Rectal smooth muscle tissue (tissue), 1 donor: ENCODE results near the gene DPH1.

Experiments used
- H3K27ac ChIP-seq: one replicate; pipeline ENCODE4 v1.7.0; 2013; ENCODE audit warnings: low read depth, low read length, inconsistent platforms
- H3K27me3 ChIP-seq: one replicate; pipeline ENCODE4 v1.7.0; 2013; ENCODE audit warnings: low read length; ENCODE audit not compliant: control insufficient read depth, insufficient read depth
- H3K36me3 ChIP-seq: one replicate; pipeline ENCODE4 v1.7.0; 2013; ENCODE audit warnings: low read length; ENCODE audit not compliant: control insufficient read depth, insufficient read depth
- H3K4me1 ChIP-seq: one replicate; pipeline ENCODE4 v1.7.0; 2013; ENCODE audit warnings: low read length; ENCODE audit not compliant: control insufficient read depth, insufficient read depth
- H3K4me3 ChIP-seq: one replicate; pipeline ENCODE4 v1.7.0; 2013; ENCODE audit warnings: low read length
- H3K9ac ChIP-seq: one replicate; pipeline ENCODE4 v1.7.0; 2013; ENCODE audit warnings: low read length

DPH1 gene

GRCh38 chr17:2057760-2058585, 28.0 kb downstream of the DPH1 start:
- H3K9ac ChIP-seq = no peak overlapping the region
- peak overlapping the region; percentile 38 for H3K4me3 ChIP-seq
- H3K27me3 ChIP-seq = no peaks in the 10 kb centered on the region
- peak overlapping the region; percentile 82 for H3K27ac ChIP-seq
- H3K4me1 ChIP-seq = peaks cover 21% of the 10 kb centered on the region
- peaks cover 3% of the 10 kb centered on the region for H3K36me3 ChIP-seq

DNA sequence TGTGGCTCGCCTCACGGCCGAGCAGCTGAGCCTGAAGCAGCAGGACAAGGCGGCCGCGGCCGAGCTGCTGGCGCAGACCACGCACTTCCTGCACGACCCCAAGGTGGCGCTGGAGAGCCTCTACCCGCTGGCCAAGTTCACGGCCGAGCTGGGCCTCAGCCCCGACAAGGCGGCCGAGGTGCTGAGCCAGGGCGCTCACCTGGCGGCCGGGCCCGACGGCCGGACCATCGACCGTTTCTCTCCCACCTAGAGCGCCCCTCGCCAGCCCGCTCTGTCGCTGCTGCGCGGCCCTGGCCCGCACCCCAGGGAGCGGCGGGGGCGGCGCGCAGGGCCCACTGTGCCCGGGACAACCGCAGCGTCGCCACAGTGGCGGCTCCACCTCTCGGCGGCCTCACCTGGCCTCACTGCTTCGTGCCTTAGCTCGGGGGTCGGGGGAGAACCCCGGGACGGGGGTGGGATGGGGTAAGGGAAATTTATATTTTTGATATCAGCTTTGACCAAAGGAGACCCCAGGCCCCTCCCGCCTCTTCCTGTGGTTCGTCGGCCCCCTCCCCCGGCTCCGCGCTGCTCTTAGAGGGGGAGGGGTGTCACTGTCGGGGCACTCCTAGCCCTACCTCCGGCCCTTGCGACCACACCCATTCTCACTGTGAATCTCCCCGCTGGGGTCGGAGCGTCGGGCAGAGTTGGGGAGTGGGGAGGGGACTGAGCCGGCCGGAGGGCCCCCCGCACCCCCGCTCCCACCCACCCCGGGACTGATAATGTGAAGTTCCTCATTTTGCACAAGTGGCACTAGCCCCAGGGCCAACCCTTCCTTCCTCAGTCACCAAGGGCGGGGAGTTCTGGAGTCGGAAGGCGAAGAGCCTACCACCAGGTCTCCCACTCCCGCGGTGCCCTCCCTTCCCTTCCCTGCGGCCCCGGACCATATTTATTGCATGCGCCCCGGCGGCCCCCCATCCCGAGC, 28.9 kb downstream of the DPH1 start:
- Histone ChIP-seq H3K36me3 (peaks cover 3% of the 10 kb centered on the region), H3K9ac (no peak overlapping the region)

GRCh38 chr17:2059547-2060384, 29.8 kb downstream of the DPH1 start:
- Histone ChIP-seq H3K36me3 (peaks cover 3% of the 10 kb centered on the region), H3K4me3 (peak overlapping the region; percentile 50), H3K9ac (no peak overlapping the region), H3K27me3 (no peaks in the 10 kb centered on the region), H3K4me1 (peaks cover 30% of the 10 kb centered on the region), H3K27ac (peak overlapping the region; percentile 82)

More for the DNA sequence above, 28.9 kb downstream of the DPH1 start:
- peak overlapping the region; percentile 50 for H3K4me3 ChIP-seq
- peak overlapping the region; percentile 82 for H3K27ac ChIP-seq
- H3K27me3 ChIP-seq = no peaks in the 10 kb centered on the region
- peaks cover 29% of the 10 kb centered on the region for H3K4me1 ChIP-seq

DNA sequence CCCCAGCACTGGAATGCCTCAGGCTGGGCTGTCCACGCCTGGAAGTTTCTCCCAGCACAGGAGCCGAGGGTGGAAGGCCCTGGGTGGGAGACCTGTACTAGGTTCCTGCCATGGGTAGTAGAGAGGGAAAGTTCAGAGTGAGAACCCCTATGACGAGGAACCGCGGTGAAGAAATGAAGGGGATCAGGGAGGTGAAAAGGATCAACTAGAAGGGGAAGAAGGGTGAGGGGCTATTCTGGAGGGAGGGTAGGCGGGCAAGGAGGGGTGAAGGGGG, 30.4 kb downstream of the DPH1 start:
- no peak overlapping the region for H3K9ac ChIP-seq
- peaks cover 34% of the 10 kb centered on the region for H3K4me1 ChIP-seq
- H3K36me3 ChIP-seq = peaks cover 3% of the 10 kb centered on the region
- peak overlapping the region; percentile 50 for H3K4me3 ChIP-seq
- no peaks in the 10 kb centered on the region for H3K27me3 ChIP-seq
- H3K27ac ChIP-seq = peak overlapping the region; percentile 82

- H3K4me1 ChIP-seq = peaks cover 34% of the 10 kb centered on the region
Measured at GRCh38 chr17:2060681-2061440, 30.9 kb downstream of the DPH1 start.

DNA sequence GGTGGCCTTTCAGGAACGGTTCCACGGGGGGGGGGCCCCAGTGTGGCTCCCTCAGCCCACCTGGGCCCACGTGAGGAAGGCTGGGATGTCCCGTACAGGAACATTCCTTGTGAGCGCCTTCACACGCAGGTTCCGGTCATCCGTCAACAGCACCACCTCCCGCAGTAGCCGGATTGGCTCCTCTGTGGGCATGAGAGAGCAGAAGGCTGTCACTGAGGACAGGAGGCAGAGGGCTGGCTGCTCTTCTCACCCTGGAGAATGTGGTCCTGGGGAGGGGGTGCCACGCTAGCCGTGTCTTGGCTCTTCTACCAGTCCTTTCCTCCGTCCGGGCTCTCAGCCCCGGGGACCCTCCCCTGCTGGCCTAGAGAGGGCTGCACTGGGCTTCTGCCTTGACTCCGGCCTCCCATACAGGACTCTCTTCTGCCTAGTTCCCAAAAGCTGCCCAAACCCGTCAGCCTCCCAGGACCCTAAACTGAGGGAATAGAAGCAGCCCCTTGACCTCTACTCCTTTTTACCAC, 31.5 kb downstream of the DPH1 start:
- Histone ChIP-seq H3K27me3 (no peaks in the 10 kb centered on the region), H3K36me3 (peaks cover 3% of the 10 kb centered on the region), H3K4me1 (peaks cover 40% of the 10 kb centered on the region), H3K9ac (peak overlapping the region; percentile 6), H3K27ac (peak overlapping the region; percentile 82), H3K4me3 (no peak overlapping the region)

More at GRCh38 chr17:2060681-2061440, 30.9 kb downstream of the DPH1 start:
- H3K27me3 ChIP-seq = no peaks in the 10 kb centered on the region
- peak overlapping the region; percentile 3 for H3K4me3 ChIP-seq
- H3K36me3 ChIP-seq = peaks cover 3% of the 10 kb centered on the region
- peak overlapping the region; percentile 82 for H3K27ac ChIP-seq
- no peak overlapping the region for H3K9ac ChIP-seq

DNA sequence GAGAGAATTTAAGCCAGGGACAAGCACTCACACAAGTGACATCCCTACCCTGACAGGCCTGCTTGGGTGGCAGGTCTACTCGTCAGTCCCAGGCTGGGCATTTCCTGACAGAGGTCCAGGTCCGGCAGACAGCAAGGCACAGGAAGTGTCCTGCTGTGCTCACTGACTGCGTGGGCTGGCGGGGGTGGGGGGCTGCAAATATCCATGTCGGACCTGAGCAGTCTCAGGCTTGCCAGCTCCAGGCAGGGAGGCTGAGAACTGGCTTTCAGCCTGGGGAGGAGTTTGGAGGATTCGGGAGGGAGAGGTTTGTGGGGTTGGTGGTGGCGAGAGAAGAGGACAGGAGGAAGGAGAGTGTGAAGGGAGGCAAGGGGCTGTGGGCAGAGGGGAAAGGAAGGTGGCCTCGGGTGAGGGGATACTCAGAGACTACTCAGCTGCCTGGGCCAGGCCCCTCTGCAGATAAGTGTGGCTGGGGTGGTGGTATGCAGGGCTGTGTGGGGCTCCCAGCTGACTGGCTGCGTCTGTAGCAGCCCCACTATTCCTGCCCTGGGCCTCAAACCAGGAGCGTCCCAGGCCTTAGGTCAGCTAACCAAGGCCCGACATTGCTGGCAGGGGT, 32.7 kb downstream of the DPH1 start:
- H3K9ac ChIP-seq = peak overlapping the region; percentile 1
- no peak overlapping the region for H3K4me3 ChIP-seq
- H3K36me3 ChIP-seq = peaks cover 3% of the 10 kb centered on the region
- peaks cover 50% of the 10 kb centered on the region for H3K4me1 ChIP-seq
- H3K27me3 ChIP-seq = no peaks in the 10 kb centered on the region
- peak overlapping the region; percentile 82 for H3K27ac ChIP-seq

DNA sequence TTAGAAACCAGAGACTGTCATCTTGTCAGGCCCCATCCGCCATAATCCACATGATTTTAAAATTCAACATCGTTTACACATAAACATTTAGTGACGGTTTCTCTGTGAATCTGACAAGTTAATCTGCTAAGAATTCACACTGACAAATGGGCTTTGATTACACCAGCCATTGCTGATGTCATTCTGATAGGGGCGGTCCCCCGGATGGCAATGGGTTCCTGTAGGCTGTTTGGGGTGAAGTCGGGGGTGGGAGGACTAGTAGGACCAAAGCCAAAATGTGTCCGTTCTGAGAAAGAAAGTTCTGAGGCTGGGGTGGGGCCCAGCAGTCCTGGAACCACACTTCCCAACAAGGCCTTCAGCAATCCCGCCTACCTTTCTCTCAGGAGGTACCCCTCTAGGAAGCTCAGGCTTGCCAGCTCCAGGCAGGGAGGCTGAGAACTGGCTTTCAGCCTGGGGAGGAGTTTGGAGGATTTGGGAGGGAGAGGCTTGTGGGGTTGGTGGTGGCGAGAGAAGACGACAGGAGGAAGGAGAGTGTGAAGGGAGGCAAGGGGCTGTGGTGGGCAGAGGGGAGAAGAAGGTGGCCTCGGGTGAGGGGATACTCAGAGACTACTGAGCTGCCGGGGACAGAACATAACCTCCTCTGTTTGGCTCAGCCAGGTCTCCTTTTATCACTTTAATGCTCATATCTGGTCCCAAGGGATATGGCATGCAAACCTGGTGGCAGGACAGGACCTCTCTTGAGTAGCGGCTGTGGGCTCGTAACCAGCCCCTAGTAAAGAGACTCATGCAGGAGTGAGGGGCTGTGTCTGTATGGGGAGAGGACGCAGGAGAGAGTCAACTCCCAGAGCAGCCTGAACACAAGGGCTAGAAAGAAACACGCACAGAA, 33.6 kb downstream of the DPH1 start:
- H3K9ac ChIP-seq = no peak overlapping the region
- peaks cover 4% of the 10 kb centered on the region for H3K36me3 ChIP-seq
- no peak overlapping the region for H3K4me3 ChIP-seq
- peak overlapping the region; percentile 82 for H3K27ac ChIP-seq
- peaks cover 50% of the 10 kb centered on the region for H3K4me1 ChIP-seq
- H3K27me3 ChIP-seq = no peaks in the 10 kb centered on the region

GRCh38 chr17:2064147-2064489, 34.2 kb downstream of the DPH1 start:
- Histone ChIP-seq H3K4me3 (no peak overlapping the region), H3K27ac (peak overlapping the region; percentile 82), H3K27me3 (no peaks in the 10 kb centered on the region), H3K9ac (no peak overlapping the region), H3K36me3 (peaks cover 6% of the 10 kb centered on the region), H3K4me1 (peaks cover 50% of the 10 kb centered on the region)

DNA sequence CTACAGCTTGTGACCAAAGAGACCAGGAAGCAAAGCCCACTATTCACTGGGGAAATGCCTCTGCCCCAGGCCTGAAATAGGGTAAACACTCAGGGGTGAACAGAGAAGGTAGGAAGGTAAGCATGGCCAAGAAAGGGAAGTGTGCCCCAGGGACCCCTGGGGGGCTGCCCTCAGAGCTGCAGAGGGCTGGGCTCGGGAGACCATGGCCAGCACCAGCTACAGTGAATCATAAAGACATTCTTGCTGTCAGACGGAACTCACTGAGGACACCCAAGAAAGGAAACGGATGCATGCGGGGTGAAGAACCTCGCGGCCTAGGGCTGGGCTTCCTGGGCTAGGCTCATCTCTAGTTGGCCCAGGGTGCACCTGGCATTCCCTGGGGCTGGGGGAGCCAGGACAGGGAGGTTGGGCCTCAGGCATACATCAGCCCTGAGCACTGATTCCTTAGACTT, 34.6 kb downstream of the DPH1 start:
- no peaks in the 10 kb centered on the region for H3K27me3 ChIP-seq
- no peak overlapping the region for H3K9ac ChIP-seq
- H3K4me3 ChIP-seq = no peak overlapping the region
- H3K27ac ChIP-seq = peak overlapping the region; percentile 82
- H3K4me1 ChIP-seq = peaks cover 50% of the 10 kb centered on the region
- H3K36me3 ChIP-seq = peaks cover 6% of the 10 kb centered on the region
